HG02763 (cell line): ENCODE data around the gene TIE1.

Source experiments
- ATAC-seq: cut with Tn5 transposase; IDR thresholded peaks from one replicate; pipeline ENCODE4 v1.9.1; 2021; ENCODE audit warnings: mild to moderate bottlenecking, moderate library complexity; ENCODE audit not compliant: unreplicated experiment

Gene TIE1

GRCh38 chr1:43273708-43274107 lies 27.1 kb upstream of the TIE1 start:
- ATAC-seq, result no peak

GRCh38 chr1:43274125-43274803 lies 26.5 kb upstream of the TIE1 start:
- no peak for ATAC-seq

DNA sequence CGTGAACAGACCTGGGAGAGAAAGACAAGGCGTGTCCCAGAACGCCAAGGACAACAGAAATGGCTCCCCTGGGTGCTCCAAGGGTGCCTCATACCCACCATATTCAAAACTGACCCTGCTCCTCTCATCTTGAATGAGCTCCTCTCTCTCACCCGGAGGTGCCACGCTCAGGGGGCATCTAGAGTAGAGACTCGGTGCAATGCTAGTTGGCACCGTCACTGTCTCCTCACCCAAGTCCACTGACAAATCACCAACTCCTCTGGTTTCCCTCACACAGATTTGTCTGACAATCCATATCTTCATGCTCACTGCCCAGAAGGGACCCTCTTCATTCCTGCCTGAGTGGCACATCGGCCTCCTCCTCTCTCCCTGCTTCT lies 26.0 kb upstream of the TIE1 start:
- ATAC-seq, result no peak

- no peak for ATAC-seq
Observed at GRCh38 chr1:43275826-43276620, 24.8 kb upstream of the TIE1 start.

GRCh38 chr1:43276673-43277072 lies 24.1 kb upstream of the TIE1 start:
- ATAC-seq, result no peak

GRCh38 chr1:43277116-43277876 lies 23.5 kb upstream of the TIE1 start:
- no peak for ATAC-seq

GRCh38 chr1:43279161-43279560 lies 21.6 kb upstream of the TIE1 start:
- ATAC-seq, result no peak

DNA sequence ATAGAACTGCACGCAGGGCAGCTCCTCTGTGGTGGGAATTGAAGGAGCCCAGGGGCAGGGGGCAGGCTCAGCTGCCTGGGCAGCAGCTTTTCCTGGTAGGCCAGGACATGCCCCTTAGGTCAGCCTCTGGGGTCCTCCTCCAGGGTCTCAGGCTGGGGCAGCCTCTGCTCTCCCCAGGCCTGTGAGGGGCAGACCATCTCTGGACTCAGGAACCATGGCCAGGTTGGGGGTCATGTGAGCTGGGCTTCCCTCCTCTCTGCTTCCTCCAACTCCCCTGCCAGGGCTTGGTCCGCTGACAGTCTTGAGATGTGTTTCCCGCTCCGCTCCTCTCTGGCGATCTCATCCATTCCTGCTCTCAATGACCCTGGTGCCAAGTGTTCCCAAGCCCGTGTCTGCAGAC lies 21.1 kb upstream of the TIE1 start:
- no peak for ATAC-seq

DNA sequence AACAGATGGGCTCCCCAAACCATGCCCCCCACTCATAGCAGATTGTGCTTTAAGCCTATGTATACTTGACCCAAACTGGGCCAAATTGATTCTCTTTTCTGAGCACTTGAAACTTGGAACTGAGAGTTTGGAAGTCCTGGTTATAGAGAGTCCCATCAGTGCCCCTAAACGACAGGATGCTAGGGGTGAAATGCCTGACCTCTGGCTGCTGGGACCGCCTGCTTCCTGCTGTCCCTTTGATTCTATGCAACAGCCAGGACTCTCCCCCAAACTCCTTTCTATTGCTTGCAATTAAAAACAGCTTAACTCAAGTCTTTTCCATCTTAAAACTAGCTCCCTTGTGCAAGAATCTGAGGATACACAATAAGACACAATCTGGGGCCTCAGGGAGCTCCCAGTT lies 20.1 kb upstream of the TIE1 start:
- ATAC-seq, result no peak

DNA sequence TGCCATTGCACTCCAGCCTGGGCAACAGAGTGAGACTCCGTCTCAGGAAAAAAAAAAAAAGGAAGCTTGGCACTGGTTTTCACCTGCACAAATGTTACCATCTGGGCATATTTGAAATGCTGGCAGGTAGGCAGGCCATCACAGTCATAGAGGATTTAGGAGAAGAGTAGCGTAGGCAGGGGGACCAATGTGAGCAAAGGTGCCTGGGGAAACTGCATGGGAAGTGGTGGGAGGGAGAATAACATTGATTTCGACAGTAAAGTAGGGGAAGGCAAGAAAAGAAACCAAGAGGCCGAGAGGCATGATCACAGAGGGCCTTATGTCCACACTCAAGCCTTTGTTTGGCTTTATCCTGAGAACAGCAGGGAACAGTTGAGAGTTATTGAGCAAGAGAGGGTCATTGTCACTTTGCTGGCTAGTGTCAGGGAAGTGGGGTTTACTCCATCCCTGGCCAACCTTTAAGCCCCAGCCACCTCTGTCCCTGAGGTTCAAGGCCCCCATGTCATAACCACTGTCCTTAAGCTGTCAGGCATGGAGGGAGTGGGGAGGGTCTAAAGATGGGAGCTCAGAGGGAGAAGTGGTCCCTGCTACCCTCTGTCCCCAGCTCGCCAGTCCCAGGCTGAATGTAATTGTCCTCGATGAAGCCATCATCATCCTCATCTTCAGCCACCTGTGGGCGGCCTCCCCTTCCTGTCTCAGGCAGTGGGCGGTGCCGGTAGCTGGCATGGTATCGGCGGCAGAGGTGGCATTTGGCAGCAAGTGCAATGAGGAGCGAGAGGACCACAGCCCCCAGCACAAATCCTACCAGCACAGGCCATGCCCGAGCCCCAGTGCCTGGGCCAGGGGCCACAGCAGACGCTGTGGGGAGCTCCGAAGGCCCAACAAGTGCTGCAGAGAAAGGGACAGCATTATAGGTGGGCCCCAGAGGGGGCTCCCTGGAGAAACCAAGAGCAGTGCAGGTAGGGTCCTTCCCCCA lies 18.3 kb upstream of the TIE1 start:
- ATAC-seq, result no peak

DNA sequence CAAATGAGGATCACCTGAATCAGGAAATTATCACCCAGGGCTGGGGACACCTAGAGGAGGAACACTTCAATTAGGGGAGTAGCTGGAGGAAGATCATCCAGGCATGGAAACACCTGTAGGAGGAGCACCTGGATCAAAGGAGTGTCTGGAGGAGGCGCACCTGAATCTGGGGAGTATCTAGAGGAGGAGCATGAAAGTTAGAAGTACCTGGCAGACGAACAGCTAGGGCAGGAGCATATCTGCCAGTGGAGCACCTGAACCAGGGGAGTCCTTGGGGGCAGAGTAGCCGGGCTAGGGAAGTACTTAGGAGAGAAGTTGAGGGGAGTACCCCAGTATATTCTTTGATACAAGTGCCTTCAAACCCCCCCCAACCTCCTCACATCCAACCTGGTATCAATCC lies 16.7 kb upstream of the TIE1 start:
- no peak for ATAC-seq

DNA sequence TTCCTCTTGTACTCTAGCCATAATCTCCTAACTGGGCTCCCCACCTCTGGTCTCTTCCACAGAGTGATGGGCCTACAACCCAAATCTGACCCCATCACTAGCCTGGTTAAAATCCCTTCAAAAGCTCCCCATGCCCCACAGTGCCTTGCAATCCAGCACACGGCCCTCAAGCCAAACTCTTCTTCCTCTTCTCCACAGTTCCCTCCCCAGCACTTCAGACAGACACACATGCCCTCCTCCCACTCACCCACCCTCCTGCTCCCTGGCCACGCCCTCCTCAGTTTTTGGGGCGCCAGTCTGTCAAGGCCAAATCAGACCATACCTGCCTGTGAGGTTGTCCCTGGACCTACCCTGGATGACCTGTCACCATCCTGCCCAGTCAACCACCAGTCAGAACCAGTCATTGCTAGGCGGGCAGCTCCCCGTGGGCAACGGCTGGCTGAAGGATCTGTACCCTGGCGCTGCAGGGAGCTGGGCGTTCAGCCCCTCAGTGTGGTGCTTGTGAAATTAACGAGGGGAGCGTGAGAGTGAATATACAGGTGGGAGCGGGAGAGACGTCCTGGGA lies 16.2 kb upstream of the TIE1 start:
- no peak for ATAC-seq

GRCh38 chr1:43285269-43285990 lies 15.4 kb upstream of the TIE1 start, which contains the start of gene C1orf210:
TSS of gene C1orf210 (minus strand) at chr1:43285581. CDS start at chr1:43283270, 2,311 bp downstream.
- ATAC-seq, result no peak

DNA sequence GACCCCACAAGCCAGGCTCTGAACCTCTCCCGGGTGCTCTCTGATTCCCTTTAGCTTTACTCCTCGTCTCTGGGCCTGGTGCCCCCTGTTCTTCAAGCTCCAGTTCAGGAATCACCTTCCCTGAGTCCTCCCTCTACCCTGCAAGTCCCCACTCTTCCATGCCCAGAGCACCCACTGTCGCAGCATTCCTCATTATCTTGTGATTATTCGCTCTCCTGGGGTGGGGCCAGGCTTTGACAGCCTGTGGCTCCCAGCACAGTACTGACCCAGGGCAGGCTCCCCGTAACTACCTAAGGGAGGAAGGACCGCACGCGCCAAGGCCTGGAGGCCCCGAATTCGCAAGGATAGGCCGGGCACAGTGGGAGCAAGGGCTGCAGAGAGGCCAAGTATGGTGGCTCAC lies 14.7 kb upstream of the TIE1 start:
- no peak for ATAC-seq

DNA sequence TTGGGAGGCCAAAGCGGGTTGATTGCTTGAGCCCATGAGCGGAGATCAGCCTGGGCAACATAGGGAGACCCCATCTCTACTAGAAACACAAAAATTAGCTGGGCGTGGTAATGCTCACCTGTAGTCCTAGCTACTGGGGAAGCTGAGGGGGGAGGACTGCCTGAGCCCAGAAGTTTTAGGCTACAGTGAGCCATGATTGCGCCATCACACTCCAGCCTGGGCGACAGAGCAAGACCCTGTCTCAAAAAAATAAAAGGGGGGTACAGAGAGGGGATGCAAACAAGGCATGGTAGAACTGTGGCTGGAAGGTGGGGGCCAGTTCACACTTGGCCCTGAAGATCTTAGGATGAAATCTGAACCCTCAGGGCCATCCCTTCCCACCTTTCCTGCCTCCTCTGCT lies 14.2 kb upstream of the TIE1 start:
- no peak for ATAC-seq

DNA sequence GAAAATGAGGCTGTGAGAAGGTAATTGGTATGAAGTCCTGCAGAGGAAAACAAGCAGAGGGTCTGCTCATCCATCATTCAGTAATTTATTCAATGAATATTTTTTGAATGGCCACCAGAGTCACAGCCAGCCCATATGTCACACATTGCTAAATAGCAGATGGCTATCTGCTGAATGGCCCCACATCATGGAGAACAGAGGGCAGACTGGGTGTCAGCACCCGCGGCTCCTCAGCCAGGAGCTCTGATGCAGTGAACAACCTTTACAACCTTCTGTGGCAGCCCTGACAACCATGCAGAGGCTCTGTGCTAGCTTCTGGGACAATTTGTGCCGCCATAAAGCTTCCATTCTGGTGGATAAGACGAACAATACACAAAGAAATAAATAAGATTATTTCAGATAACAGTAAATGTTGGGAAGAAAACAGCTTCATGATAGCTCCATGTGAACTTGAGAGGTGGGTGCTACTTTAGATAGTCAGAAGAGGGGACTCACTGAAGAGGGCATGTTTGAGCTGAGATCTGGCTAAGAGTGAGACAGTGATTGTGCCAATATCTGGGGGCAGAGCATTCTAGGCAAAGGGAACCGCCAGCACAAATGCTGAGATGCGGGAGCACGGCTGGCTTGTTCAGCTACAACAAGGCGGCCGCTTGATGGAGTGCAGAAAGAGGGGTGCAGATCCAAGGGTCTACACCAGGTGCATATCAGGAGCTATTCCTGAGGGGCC lies 12.6 kb upstream of the TIE1 start:
- ATAC-seq, result no peak

DNA sequence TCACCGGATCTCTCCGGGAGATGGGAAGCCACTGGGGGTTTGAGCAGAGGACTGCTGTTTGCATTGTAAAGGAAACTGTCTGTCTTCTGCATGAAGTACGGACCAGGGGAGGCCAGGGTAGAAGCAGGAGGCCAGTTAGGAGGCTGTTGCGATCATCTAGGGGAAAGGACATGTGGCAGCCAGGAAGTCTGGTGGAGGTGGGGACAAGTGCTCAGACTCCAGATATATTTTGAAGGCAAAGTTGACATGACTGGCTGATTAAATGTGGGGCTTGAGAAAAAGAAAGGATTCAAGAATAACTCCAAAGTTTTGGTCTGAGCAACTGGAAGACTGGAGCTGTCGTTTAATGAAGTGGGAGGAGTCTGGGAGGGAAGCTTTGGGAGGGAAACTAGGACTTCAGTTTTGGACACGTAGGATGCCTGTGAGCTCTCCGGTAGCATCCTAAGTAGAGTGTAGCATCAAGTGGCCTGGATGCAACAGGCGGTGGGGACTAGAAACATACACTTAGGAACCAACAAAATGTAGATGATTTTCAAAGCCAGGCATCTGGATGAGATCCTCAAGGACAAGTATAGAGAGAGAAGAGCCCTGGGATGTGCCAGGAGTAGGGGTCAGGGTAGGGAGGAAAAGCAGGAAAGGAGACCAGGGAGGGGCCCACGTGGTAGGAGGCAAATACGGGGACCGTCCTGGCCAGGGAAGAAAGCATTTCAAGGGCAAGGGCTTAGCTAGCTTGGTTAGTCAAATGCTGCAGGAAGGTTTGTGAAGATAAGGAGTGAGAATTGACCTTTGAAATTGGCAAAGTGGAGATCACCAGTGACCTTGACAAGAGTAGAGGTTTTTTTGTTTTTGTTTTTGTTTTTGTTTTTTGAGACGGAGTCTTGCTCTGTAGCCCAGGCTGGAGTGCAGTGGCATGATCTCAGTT lies 11.7 kb upstream of the TIE1 start:
- ATAC-seq, result no peak

- no peak for ATAC-seq
Observed at GRCh38 chr1:43292216-43292615, 8.6 kb upstream of the TIE1 start.
